Esophagus squamous epithelium (tissue), 4 donors: ENCODE results near the gene ABCE1.

Source experiments
- POLR2A ChIP-seq, 4 donors: fragments of 450-650 bp; IDR thresholded peaks; one replicate each; pipeline ENCODE4 v1.6.1; 2017; ENCODE audit warnings: antibody characterized with exemption in 4 of 4, mild to moderate bottlenecking in 4 of 4, moderate library complexity in 3 of 4
- TF ChIP-seq, protein P1 (sequence below), 6 experiments: fragments of 450-650 bp in 4 of 6; fragments of 200-600 bp in 2 of 6; sonication (generic) in 2 of 6; IDR thresholded peaks; one replicate each; pipeline ENCODE4 v1.5.1; 2016 to 2019; ENCODE audit warnings: antibody characterized with exemption in 6 of 6, mild to moderate bottlenecking in 4 of 6, moderate library complexity in 4 of 6

- TF ChIP-seq, protein P1, sequence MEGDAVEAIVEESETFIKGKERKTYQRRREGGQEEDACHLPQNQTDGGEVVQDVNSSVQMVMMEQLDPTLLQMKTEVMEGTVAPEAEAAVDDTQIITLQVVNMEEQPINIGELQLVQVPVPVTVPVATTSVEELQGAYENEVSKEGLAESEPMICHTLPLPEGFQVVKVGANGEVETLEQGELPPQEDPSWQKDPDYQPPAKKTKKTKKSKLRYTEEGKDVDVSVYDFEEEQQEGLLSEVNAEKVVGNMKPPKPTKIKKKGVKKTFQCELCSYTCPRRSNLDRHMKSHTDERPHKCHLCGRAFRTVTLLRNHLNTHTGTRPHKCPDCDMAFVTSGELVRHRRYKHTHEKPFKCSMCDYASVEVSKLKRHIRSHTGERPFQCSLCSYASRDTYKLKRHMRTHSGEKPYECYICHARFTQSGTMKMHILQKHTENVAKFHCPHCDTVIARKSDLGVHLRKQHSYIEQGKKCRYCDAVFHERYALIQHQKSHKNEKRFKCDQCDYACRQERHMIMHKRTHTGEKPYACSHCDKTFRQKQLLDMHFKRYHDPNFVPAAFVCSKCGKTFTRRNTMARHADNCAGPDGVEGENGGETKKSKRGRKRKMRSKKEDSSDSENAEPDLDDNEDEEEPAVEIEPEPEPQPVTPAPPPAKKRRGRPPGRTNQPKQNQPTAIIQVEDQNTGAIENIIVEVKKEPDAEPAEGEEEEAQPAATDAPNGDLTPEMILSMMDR (IDR thresholded peaks at IDR 0.05): no peak
- TF ChIP-seq POLR2A (IDR thresholded peaks at IDR 0.05): no peak
Observed at GRCh38 chr4:145108128-145108527, 10.0 kb downstream of the ABCE1 start.
